HepG2 (cell line): ENCODE results near the gene MFN2. TPM values are rescaled to one million over a fixed set of nuclear protein-coding genes. Genes with fewer than 3 reads are reported as not detected.

Experiments used
- CENPBD1 ChIP-seq: sonication (generic); formaldehyde crosslinking; IDR thresholded peaks from 2 replicates; pipeline ENCODE4 v1.8.0; 2022; ENCODE audit warnings: missing genetic modification reagents, low read depth, mild to moderate bottlenecking, borderline replicate concordance
- FOXK1 ChIP-seq: sonication (generic); formaldehyde crosslinking; IDR thresholded peaks from 2 replicates; pipeline ENCODE4 v1.4.0; 2020; ENCODE audit warnings: low read depth, missing genetic modification reagents, borderline replicate concordance
- FOXO4 ChIP-seq: sonication (generic); formaldehyde crosslinking; conservative IDR thresholded peaks from 2 replicates; pipeline ENCODE4 v1.8.1; 2023; ENCODE audit warnings: missing genetic modification reagents
- HMG20B ChIP-seq: conservative IDR thresholded peaks from 2 replicates; pipeline ENCODE4 v1.6.1; 2016; ENCODE audit warnings: missing genetic modification reagents, missing compliant biosample characterization
- HMGA1 ChIP-seq: sonication (generic); formaldehyde crosslinking; conservative IDR thresholded peaks from 2 replicates; pipeline ENCODE4 v1.4.0; 2020; ENCODE audit warnings: missing genetic modification reagents
- HOXA3 ChIP-seq: sonication (generic); formaldehyde crosslinking; IDR thresholded peaks from 2 replicates; pipeline ENCODE4 v1.5.0; 2020; ENCODE audit warnings: missing genetic modification reagents
- PBX3 ChIP-seq: sonication (generic); formaldehyde crosslinking; IDR thresholded peaks from 2 replicates; pipeline ENCODE4 v1.8.1; 2023; ENCODE audit warnings: missing genetic modification reagents, inconsistent platforms, borderline replicate concordance
- REPIN1 ChIP-seq: sonication (generic); formaldehyde crosslinking; IDR thresholded peaks from 2 replicates; pipeline ENCODE4 v1.8.0; 2022; ENCODE audit warnings: missing genetic modification reagents, low read depth, mild to moderate bottlenecking, borderline replicate concordance
- ZBTB1 ChIP-seq: sonication (generic); formaldehyde crosslinking; IDR thresholded peaks from 2 replicates; pipeline ENCODE4 v1.4.0; 2020; ENCODE audit warnings: missing genetic modification reagents, borderline replicate concordance
- ZBTB20 ChIP-seq: sonication (generic); formaldehyde crosslinking; IDR thresholded peaks from 2 replicates; pipeline ENCODE4 v1.8.1; 2023; ENCODE audit warnings: missing genetic modification reagents, low read depth, mild to moderate bottlenecking, borderline replicate concordance
- ZGPAT ChIP-seq: IDR thresholded peaks from 2 replicates; pipeline ENCODE4 v1.6.1; 2016; ENCODE audit warnings: mild to moderate bottlenecking
- ZIK1 ChIP-seq: sonication (generic); formaldehyde crosslinking; IDR thresholded peaks from 2 replicates; pipeline ENCODE4 v1.5.0; 2020; ENCODE audit warnings: mild to moderate bottlenecking, low read depth, missing genetic modification reagents, borderline replicate concordance
- ZKSCAN5 ChIP-seq: sonication (generic); formaldehyde crosslinking; IDR thresholded peaks from 2 replicates; pipeline ENCODE4 v1.5.1; 2020; ENCODE audit warnings: mild to moderate bottlenecking, missing genetic modification reagents
- ZNF142 ChIP-seq: sonication (generic); formaldehyde crosslinking; IDR thresholded peaks from 2 replicates; pipeline ENCODE4 v1.4.0; 2020; ENCODE audit warnings: missing genetic modification reagents
- ZNF17 ChIP-seq: sonication (generic); formaldehyde crosslinking; IDR thresholded peaks from 2 replicates; pipeline ENCODE4 v1.5.0; 2020; ENCODE audit warnings: mild to moderate bottlenecking, missing genetic modification reagents
- ZNF335 ChIP-seq: sonication (generic); formaldehyde crosslinking; IDR thresholded peaks from 2 replicates; pipeline ENCODE4 v1.4.0; 2020; ENCODE audit warnings: missing genetic modification reagents
- polyA plus RNA-seq, 8 experiments: library from polyadenylated mRNA; depleted of rRNA in 3 of 8; stranded (reverse) in 7 of 8; unstranded in 1 of 8; fragments of >200 nt; fragmentation: Illumina TruSeq in 4 of 8; extraction: Trizol in 4 of 8; gene quantifications; 2 replicates each; pipeline versions ENCODE4 v1.2.1 to v1.2.3, GENCODE V29; 2011 to 2016; ENCODE audit warnings: low read depth in 4 of 8, missing spikeins in 1 of 8, mixed read lengths in 1 of 8; ENCODE audit not compliant: insufficient read depth in 1 of 8
- total RNA-seq, 5 experiments: library from RNA; depleted of rRNA; stranded (reverse); fragments of >200 nt; fragmentation: Illumina TruSeq; extraction: Trizol; gene quantifications; 2 replicates each; pipeline ENCODE4 v1.2.3, GENCODE V29; 2016; ENCODE audit warnings: low read depth in 1 of 5

MFN2 gene
- total and polyA plus RNA-seq, 2 of the 13 experiments (the other 11 are each of a cell fraction or from before 2014, with no cell fraction given) = 38.7 to 60.9 TPM

- TF ChIP-seq PBX3 (CRISPR knock-in tag) (no peak), ZIK1 (CRISPR knock-in tag) (no peak), ZNF142 (CRISPR knock-in tag) (no peak), CENPBD1 (CRISPR knock-in tag) (no peak), FOXK1 (0 out of 2 replicates have a peak, but pooled peaks have one; percentile 31), FOXO4 (CRISPR knock-in tag) (no peak), ZBTB20 (CRISPR knock-in tag) (no peak), HMG20B (CRISPR knock-in tag) (no peak), ZBTB1 (CRISPR knock-in tag) (no peak), HMGA1 (CRISPR knock-in tag) (no peak), ZGPAT (peak; percentile 58; the same call in 1 of the 2 replicates), ZKSCAN5 (CRISPR knock-in tag) (no peak), ZNF335 (CRISPR knock-in tag) (no peak), ZNF17 (no peak), REPIN1 (CRISPR knock-in tag) (no peak), HOXA3 (CRISPR knock-in tag) (peak; percentile 48; the same call in 1 of the 2 replicates)
These were observed 39.9 kb upstream of the MFN2 start (continued) for GRCh38 chr1:11940260-11940921.
